Measurements from ENCODE around the gene OPCML. TPM values are rescaled to one million over a fixed set of nuclear protein-coding genes. Genes with fewer than 3 reads are reported as not detected.

The OPCML gene
- total RNA-seq, 4 donors from 2014 or later, result 0.15 TPM; not detected in 3

DNA sequence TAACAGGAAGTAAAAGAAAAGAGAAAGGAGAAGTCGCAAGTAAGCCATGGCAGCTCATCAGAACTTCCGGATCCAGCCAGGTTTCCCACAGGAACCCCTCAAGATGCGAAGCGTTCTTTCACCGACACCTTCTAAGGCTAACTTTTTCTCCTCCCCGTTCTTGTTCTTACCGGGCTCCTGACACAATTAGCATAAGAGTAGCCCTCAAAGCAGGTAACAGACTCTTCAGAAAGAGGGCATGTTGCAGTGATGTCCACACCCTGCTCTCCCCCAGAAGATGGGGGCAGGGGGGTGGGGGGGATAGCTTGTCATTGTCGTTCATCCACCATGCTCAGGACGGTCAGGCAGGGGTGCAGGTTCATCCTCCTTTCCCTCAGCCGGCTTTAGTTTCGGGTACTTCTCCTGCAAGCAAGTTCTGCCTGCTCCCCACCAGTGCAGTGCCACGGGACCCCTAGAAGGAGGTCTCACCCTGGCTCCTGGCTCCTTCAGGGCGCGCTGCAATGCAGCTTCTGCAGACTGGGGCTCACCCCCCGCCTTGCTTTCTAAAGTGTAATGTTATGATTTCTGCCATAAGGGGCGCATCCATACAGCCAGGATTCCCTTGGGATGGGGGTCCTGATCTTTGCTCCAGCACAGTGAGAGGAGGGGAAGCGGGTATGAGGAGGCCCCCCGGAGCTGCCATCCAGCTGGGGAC, 2.3 kb downstream of the OPCML start:
- H3K27me3 ChIP-seq, result peaks cover 56% of the 10 kb centered on the region
- no peak for TF ChIP-seq EP300 (IDR thresholded peaks at IDR 0.05)
- no peak for TF ChIP-seq CTCF (IDR thresholded peaks at IDR 0.05)
- H3K4me3 ChIP-seq, result no peak overlapping the region

DNA sequence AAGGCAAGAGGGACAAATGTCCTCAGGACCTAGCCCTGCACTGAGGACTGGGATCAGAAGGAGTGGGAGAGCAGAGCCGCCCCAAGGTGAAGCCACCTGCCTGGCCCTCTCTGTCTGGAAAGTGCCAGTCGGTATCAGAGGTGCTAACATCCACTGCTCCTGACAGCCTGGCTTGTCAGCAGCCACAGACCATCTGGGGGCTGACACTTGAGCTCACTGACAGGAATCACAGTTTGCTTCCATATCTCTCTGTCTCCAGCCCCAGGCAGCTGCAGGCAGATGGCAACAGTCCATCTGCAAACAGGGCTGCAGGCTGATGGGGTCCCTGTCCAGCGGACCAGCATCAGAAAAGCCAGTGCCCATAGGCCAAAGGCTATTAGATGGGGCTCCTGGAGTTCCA, 5.5 kb downstream of the OPCML start:
- TF ChIP-seq CTCF (IDR thresholded peaks at IDR 0.05) (no peak), EP300 (IDR thresholded peaks at IDR 0.05) (no peak), POLR2A (IDR thresholded peaks at IDR 0.05) (no peak), POLR2AphosphoS5 (IDR thresholded peaks at IDR 0.05) (no peak)
- Histone ChIP-seq H3K27ac (no peak overlapping the region), H3K27me3 (peaks cover 39% of the 10 kb centered on the region), H3K4me3 (no peak overlapping the region), H3K4me1 (no peaks in the 10 kb centered on the region), H3K36me3 (no peaks in the 10 kb centered on the region), H3K9me3 (no peaks in the 10 kb centered on the region)
- 80% methylated on average over 2 of the region's 3 CpGs for WGBS
- no peak for DNase-seq (ENCODE audit: low spot score in 2 of 2)

More for the DNA sequence above, 2.3 kb downstream of the OPCML start:
- H3K36me3 ChIP-seq, result no peaks in the 10 kb centered on the region
- H3K9me3 ChIP-seq, result no peaks in the 10 kb centered on the region
- DNase-seq (ENCODE audit: low spot score in 2 of 2), result no peak
- H3K27ac ChIP-seq, result no peak overlapping the region
- no peaks in the 10 kb centered on the region for H3K4me1 ChIP-seq
- WGBS, result 32% methylated on average over 14 of the region's 18 CpGs

DNA sequence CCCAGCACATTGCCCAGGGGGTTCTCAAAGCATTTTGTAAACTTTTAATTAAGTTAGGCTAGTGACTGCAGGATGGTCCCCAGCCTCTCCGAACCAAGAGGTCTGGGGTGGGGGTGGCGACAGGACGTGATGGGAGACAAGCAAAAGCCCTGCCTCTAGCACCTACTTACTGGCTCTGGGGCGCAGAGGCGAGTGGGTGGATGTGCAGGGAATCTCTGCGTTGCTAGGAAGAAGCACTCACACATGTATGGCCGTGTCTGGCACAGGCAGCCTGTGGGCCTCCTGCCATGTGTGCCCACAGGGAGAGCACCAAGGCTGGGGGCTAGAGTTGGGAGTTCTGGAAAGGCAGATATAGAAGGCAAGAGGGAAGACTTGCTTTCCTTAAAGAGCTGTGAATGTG, 6.3 kb downstream of the OPCML start:
- WGBS, result 84% methylated on average over 7 of the region's 7 CpGs
- TF ChIP-seq EP300 (IDR thresholded peaks at IDR 0.05) (no peak), CTCF (IDR thresholded peaks at IDR 0.05) (no peak), POLR2AphosphoS5 (IDR thresholded peaks at IDR 0.05) (no peak), POLR2A (IDR thresholded peaks at IDR 0.05) (no peak)
- DNase-seq (ENCODE audit: low spot score in 2 of 2), result no peak

DNA sequence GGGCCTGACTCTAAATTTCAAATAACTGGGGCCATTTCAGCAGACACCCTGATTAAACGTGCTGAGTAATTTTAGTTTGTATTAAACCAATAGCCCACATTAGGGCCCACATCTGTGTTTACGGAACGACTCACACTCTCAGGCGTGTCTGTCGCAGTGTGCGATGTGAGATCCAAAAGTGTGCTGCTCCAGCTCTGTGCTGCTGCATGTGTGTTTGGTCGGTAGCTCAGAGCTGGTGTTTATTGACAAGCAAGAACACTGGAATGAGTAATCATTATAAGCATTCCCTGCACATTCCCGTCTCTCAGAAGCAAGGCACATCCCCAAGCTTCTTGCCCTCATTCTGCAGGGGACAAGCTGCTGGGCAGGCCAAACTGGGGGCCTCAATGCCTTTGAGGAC, 7.8 kb downstream of the OPCML start:
- 83% methylated on average over 8 of the region's 8 CpGs for WGBS
- H3K4me1 ChIP-seq, result no peaks in the 10 kb centered on the region
- no peak for DNase-seq (ENCODE audit: low spot score in 2 of 2)
- H3K4me3 ChIP-seq, result no peak overlapping the region
- no peaks in the 10 kb centered on the region for H3K9me3 ChIP-seq
- peaks cover 18% of the 10 kb centered on the region for H3K27me3 ChIP-seq
- H3K36me3 ChIP-seq, result no peaks in the 10 kb centered on the region
- H3K27ac ChIP-seq, result no peak overlapping the region
- TF ChIP-seq EP300 (IDR thresholded peaks at IDR 0.05), result no peak
- no peak for TF ChIP-seq CTCF (IDR thresholded peaks at IDR 0.05)
- no peak for TF ChIP-seq POLR2A (IDR thresholded peaks at IDR 0.05)
- no peak for TF ChIP-seq POLR2AphosphoS5 (IDR thresholded peaks at IDR 0.05)

More for the DNA sequence above, 6.3 kb downstream of the OPCML start:
- no peaks in the 10 kb centered on the region for H3K36me3 ChIP-seq
- H3K4me3 ChIP-seq, result no peak overlapping the region
- no peaks in the 10 kb centered on the region for H3K9me3 ChIP-seq
- peaks cover 31% of the 10 kb centered on the region for H3K27me3 ChIP-seq
- no peak overlapping the region for H3K27ac ChIP-seq
- H3K4me1 ChIP-seq, result no peaks in the 10 kb centered on the region

DNA sequence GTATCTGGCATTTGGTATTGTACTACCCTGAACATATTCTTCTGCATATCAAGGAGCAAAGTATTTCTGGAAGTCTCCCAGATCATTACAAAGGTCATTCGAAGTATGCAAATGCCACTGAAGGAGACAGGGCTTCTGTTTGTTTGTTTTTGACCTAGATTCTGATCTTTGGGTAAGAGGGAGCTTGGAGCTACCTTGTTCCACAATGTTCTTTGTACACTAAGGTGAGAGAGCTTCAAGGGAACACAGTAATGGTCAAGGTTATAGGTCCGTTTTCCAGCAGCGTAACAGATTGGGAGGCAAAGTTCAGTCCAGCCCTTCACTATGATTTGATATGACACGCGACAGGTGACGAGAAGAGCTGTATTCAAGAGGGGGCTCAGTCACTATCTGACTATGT, 10.0 kb downstream of the OPCML start:
- DNase-seq (ENCODE audit: low spot score in 2 of 2), result no peak
- Histone ChIP-seq H3K9me3 (no peaks in the 10 kb centered on the region), H3K27ac (no peak overlapping the region), H3K4me3 (no peak overlapping the region), H3K4me1 (no peaks in the 10 kb centered on the region), H3K27me3 (no peaks in the 10 kb centered on the region), H3K36me3 (no peaks in the 10 kb centered on the region)
- TF ChIP-seq POLR2A (IDR thresholded peaks at IDR 0.05), result no peak
- TF ChIP-seq CTCF (IDR thresholded peaks at IDR 0.05), result no peak
- WGBS, result 79% methylated on average over 6 of the region's 6 CpGs

Data from suprapubic skin (tissue), 4 donors.